Measurements from ENCODE around the gene SPSB4.

- TF ChIP-seq CSDC2 (CRISPR knock-in tag; IDR thresholded peaks at IDR 0.05) (no peak), ZFP3 (CRISPR knock-in tag; IDR thresholded peaks at IDR 0.05) (no peak), ZNF565 (CRISPR knock-in tag; conservative IDR thresholded peaks at IDR 0.05; ENCODE audit: low read depth) (no peak), ARNTL (CRISPR knock-in tag; IDR thresholded peaks at IDR 0.05; ENCODE audit: borderline replicate concordance, low read depth) (no peak)
These were observed 65.6 kb downstream of the SPSB4 start for GRCh38 chr3:141116721-141117120.
